ENCODE measurements around the gene WNT7B. TPM values are rescaled to one million over a fixed set of nuclear protein-coding genes. Genes with fewer than 3 reads are reported as not detected.

The WNT7B gene
- total RNA-seq, 4 donors from 2014 or later, result not detected

DNA sequence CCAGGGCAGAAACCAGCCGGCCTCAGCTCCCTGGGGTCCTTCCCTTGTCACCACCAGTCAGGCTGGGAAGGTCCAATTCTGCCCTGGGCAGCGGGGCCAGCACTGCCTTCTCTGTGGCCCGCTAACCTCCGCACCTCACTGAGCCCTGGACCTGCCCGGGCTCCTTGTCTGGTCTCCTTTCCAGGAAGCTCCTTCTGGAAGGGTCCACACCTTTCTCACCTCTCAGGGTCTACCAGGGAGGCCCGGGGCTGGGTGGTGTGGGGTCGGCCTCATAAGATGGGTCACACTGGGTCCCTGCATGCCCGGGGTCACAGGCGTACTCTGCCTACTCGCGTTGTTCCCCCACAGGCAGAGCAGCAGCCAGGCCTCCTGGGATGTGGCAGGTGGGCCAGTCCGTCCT lies 69.0 kb downstream of the WNT7B start:
- Histone ChIP-seq H3K27ac (no peak overlapping the region), H3K27me3 (no peaks in the 10 kb centered on the region), H3K9me3 (no peaks in the 10 kb centered on the region), H3K4me1 (peaks cover 0 to 6% (median 0%) of the 10 kb centered on the region in 4 donors), H3K4me3 (no peak overlapping the region), H3K36me3 (no peaks in the 10 kb centered on the region)
- TF ChIP-seq POLR2A (IDR thresholded peaks at IDR 0.05), result no peak
- TF ChIP-seq, protein P1, sequence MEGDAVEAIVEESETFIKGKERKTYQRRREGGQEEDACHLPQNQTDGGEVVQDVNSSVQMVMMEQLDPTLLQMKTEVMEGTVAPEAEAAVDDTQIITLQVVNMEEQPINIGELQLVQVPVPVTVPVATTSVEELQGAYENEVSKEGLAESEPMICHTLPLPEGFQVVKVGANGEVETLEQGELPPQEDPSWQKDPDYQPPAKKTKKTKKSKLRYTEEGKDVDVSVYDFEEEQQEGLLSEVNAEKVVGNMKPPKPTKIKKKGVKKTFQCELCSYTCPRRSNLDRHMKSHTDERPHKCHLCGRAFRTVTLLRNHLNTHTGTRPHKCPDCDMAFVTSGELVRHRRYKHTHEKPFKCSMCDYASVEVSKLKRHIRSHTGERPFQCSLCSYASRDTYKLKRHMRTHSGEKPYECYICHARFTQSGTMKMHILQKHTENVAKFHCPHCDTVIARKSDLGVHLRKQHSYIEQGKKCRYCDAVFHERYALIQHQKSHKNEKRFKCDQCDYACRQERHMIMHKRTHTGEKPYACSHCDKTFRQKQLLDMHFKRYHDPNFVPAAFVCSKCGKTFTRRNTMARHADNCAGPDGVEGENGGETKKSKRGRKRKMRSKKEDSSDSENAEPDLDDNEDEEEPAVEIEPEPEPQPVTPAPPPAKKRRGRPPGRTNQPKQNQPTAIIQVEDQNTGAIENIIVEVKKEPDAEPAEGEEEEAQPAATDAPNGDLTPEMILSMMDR (IDR thresholded peaks at IDR 0.05), result no peak
- no peak for DNase-seq

- TF ChIP-seq, protein P1 (IDR thresholded peaks at IDR 0.05), result no peak
- TF ChIP-seq POLR2A (IDR thresholded peaks at IDR 0.05), result no peak
Observed at GRCh38 chr22:45907378-45907777, 69.6 kb downstream of the WNT7B start.

DNA sequence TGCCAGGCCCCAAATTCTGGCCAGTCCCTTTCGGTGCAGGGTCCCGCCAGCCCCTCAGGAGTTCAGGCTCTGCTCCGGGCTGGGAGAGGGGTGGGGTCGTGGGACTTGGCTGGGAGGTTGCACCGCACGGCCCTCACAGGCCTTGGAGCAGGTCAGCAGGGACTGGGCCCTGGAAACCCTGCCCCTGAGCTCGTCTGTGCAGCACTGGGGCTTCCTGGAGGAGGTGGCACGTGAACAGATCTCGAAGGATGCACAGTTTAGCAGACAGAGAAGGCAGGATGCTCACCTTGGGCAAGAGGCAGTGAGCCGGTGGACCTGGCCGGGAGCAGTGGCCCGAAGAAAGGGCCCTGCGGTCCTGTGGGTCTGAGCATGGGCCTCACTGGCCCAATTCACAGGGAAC lies 70.0 kb downstream of the WNT7B start:
- H3K27me3 ChIP-seq, result no peaks in the 10 kb centered on the region
- H3K9me3 ChIP-seq, result no peaks in the 10 kb centered on the region
- no peaks in the 10 kb centered on the region for H3K36me3 ChIP-seq
- peaks cover 0 to 6% (median 0%) of the 10 kb centered on the region in 4 donors for H3K4me1 ChIP-seq
- DNase-seq, result no peak
- TF ChIP-seq, protein P1 (IDR thresholded peaks at IDR 0.05), result no peak
- TF ChIP-seq POLR2A (IDR thresholded peaks at IDR 0.05), result no peak
- no peak overlapping the region for H3K27ac ChIP-seq
- H3K4me3 ChIP-seq, result no peak overlapping the region

More at GRCh38 chr22:45907378-45907777, 69.6 kb downstream of the WNT7B start:
- no peaks in the 10 kb centered on the region for H3K27me3 ChIP-seq
- no peak overlapping the region for H3K27ac ChIP-seq
- no peak for DNase-seq
- H3K36me3 ChIP-seq, result no peaks in the 10 kb centered on the region
- H3K4me3 ChIP-seq, result no peak overlapping the region
- H3K4me1 ChIP-seq, result peaks cover 0 to 6% (median 0%) of the 10 kb centered on the region in 4 donors
- H3K9me3 ChIP-seq, result no peaks in the 10 kb centered on the region

GRCh38 chr22:45905924-45906865 lies 70.8 kb downstream of the WNT7B start:
- H3K4me1 ChIP-seq, result peaks cover 0 to 6% (median 0%) of the 10 kb centered on the region in 4 donors
- TF ChIP-seq POLR2A (IDR thresholded peaks at IDR 0.05), result no peak
- TF ChIP-seq, protein P1 (IDR thresholded peaks at IDR 0.05), result no peak
- no peaks in the 10 kb centered on the region for H3K36me3 ChIP-seq
- H3K9me3 ChIP-seq, result no peaks in the 10 kb centered on the region
- H3K27me3 ChIP-seq, result no peaks in the 10 kb centered on the region
- DNase-seq, result no peak
- H3K27ac ChIP-seq, result no peak overlapping the region
- no peak overlapping the region for H3K4me3 ChIP-seq

DNA sequence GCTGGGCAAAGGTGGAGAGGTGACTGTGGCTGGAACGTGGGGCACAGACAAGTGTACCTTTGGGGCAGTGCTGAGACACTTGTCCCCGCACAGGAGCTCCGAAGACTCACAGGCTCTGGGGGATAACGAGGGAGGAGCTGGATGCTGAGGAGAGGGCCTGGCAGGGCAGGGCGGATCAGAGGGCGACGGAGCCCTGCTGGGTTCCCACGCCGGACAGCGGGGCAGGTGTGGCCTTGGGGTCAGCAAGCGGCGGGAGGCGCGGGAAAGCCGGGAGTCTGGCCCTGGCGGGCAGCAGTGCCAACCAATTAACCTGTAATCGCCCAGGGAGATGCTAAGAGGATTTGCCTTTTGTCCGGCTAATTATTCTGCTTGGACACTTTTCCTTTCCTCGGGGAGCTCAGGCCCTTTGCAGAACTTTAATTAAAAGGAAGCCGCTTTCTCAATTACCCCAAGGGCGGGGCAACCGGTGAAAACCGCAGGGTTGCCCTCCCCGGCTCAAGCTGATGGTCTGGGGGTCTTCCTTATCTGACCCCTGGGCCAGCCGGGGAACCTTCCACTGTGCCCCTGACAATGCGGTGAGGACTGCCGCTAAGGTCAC lies 71.5 kb downstream of the WNT7B start:
- Histone ChIP-seq H3K9me3 (no peaks in the 10 kb centered on the region), H3K27ac (no peak overlapping the region), H3K4me1 (peaks cover 0 to 6% (median 0%) of the 10 kb centered on the region in 4 donors), H3K4me3 (no peak overlapping the region), H3K36me3 (no peaks in the 10 kb centered on the region), H3K27me3 (no peaks in the 10 kb centered on the region)
- DNase-seq, result no peak
- TF ChIP-seq, protein P1 (IDR thresholded peaks at IDR 0.05), result no peak
- TF ChIP-seq POLR2A (IDR thresholded peaks at IDR 0.05), result no peak

All from Peyer's patch (tissue), 4 donors.